ENCODE measurements around the gene PKN2.

Gene PKN2

GRCh38 chr1:88683541-88684481 is at the start of gene PKN2:
TSS of gene PKN2 (plus strand) at chr1:88684273. CDS start at chr1:88684581, 308 bp downstream.
- peak; percentile 98 for DNase-seq (ENCODE audit: extremely low spot score)
- TF ChIP-seq NFRKB (IDR thresholded peaks at IDR 0.05): no peak
- no peak for TF ChIP-seq SP1 (IDR thresholded peaks at IDR 0.05)
- peak; percentile 37; the same call in 1 of the 2 replicates for TF ChIP-seq CTBP1 (IDR thresholded peaks at IDR 0.05; ENCODE audit: borderline replicate concordance)
- TF ChIP-seq BHLHE40 (IDR thresholded peaks at IDR 0.05; ENCODE audit: borderline replicate concordance): no peak
- TF ChIP-seq SUZ12 (IDR thresholded peaks at IDR 0.05): no peak
- no peak for TF ChIP-seq HDGF (IDR thresholded peaks at IDR 0.05; ENCODE audit: borderline replicate concordance)
- TF ChIP-seq FOXM1 (IDR thresholded peaks at IDR 0.05; ENCODE audit: borderline replicate concordance): no peak
- TF ChIP-seq FOXK2 (IDR thresholded peaks at IDR 0.05): no peak
- TF ChIP-seq PKNOX1 (IDR thresholded peaks at IDR 0.05): peak; percentile 86
- no peak for TF ChIP-seq LEF1 (IDR thresholded peaks at IDR 0.05; ENCODE audit: borderline replicate concordance)
- no peak for TF ChIP-seq FOXA1 (IDR thresholded peaks at IDR 0.05)
- no peak for TF ChIP-seq TARDBP (IDR thresholded peaks at IDR 0.05)
- peak; percentile 42 for TF ChIP-seq ELF4 (IDR thresholded peaks at IDR 0.05)
- TF ChIP-seq ZNF384 (IDR thresholded peaks at IDR 0.05): peak; percentile 89
- peak; percentile 30; the same call in 1 of the 2 replicates for TF ChIP-seq L3MBTL2 (conservative IDR thresholded peaks at IDR 0.05)
- TF ChIP-seq ARNT (IDR thresholded peaks at IDR 0.05): no peak
- ChIA-PET CTCF (interaction anchor here (0.7 kb wide), 1 partner anchor 28 kb away, joined by 3 read pairs; no protein-coding TSS in a partner anchor), POLR2A (interaction anchor here (0.5 to 2.8 kb wide), 16 partner anchors 9 to 892 kb away, joined by 3 to 25 read pairs (median 4); no protein-coding TSS in a partner anchor)

GRCh38 chr1:88634538-88634937 is 49.5 kb upstream of the PKN2 start:
- DNase-seq (ENCODE audit: extremely low spot score): no peak
- TF ChIP-seq HDGF (IDR thresholded peaks at IDR 0.05; ENCODE audit: borderline replicate concordance) (no peak), ELF4 (IDR thresholded peaks at IDR 0.05) (no peak), ARNT (IDR thresholded peaks at IDR 0.05) (no peak), ZNF384 (IDR thresholded peaks at IDR 0.05) (no peak), CTBP1 (IDR thresholded peaks at IDR 0.05; ENCODE audit: borderline replicate concordance) (no peak), NFRKB (IDR thresholded peaks at IDR 0.05) (no peak), LEF1 (IDR thresholded peaks at IDR 0.05; ENCODE audit: borderline replicate concordance) (no peak), TARDBP (IDR thresholded peaks at IDR 0.05) (no peak), PKNOX1 (IDR thresholded peaks at IDR 0.05) (no peak), FOXM1 (IDR thresholded peaks at IDR 0.05; ENCODE audit: borderline replicate concordance) (no peak), FOXK2 (IDR thresholded peaks at IDR 0.05) (no peak), BHLHE40 (IDR thresholded peaks at IDR 0.05; ENCODE audit: borderline replicate concordance) (no peak), FOXA1 (IDR thresholded peaks at IDR 0.05) (no peak)
- ChIA-PET CTCF (no interaction called here), POLR2A (no interaction called here)

- DNase-seq (ENCODE audit: extremely low spot score): no peak
- TF ChIP-seq SP1 (IDR thresholded peaks at IDR 0.05): no peak
- no peak for TF ChIP-seq BHLHE40 (IDR thresholded peaks at IDR 0.05; ENCODE audit: borderline replicate concordance)
- ChIA-PET CTCF (no interaction called here), POLR2A (no interaction called here)
These were observed 44.0 kb upstream of the PKN2 start for GRCh38 chr1:88640060-88640459.

GRCh38 chr1:88645886-88646285 is 38.2 kb upstream of the PKN2 start:
- CTCF ChIA-PET: no interaction called here
- POLR2A ChIA-PET: no interaction called here
- TF ChIP-seq SUZ12 (IDR thresholded peaks at IDR 0.05) (no peak), LEF1 (IDR thresholded peaks at IDR 0.05; ENCODE audit: borderline replicate concordance) (no peak), CTBP1 (IDR thresholded peaks at IDR 0.05; ENCODE audit: borderline replicate concordance) (no peak), FOXA1 (IDR thresholded peaks at IDR 0.05) (no peak), PKNOX1 (IDR thresholded peaks at IDR 0.05) (no peak), HDGF (IDR thresholded peaks at IDR 0.05; ENCODE audit: borderline replicate concordance) (no peak), BHLHE40 (IDR thresholded peaks at IDR 0.05; ENCODE audit: borderline replicate concordance) (no peak), ARNT (IDR thresholded peaks at IDR 0.05) (no peak)
- DNase-seq (ENCODE audit: extremely low spot score): no peak

- DNase-seq (ENCODE audit: extremely low spot score): no peak
- TF ChIP-seq ZNF384 (IDR thresholded peaks at IDR 0.05): no peak
- no peak for TF ChIP-seq NFRKB (IDR thresholded peaks at IDR 0.05)
- no peak for TF ChIP-seq TARDBP (IDR thresholded peaks at IDR 0.05)
- TF ChIP-seq FOXM1 (IDR thresholded peaks at IDR 0.05; ENCODE audit: borderline replicate concordance): no peak
- TF ChIP-seq HDGF (IDR thresholded peaks at IDR 0.05; ENCODE audit: borderline replicate concordance): no peak
- no peak for TF ChIP-seq ELF4 (IDR thresholded peaks at IDR 0.05)
- no peak for TF ChIP-seq SP1 (IDR thresholded peaks at IDR 0.05)
- TF ChIP-seq BHLHE40 (IDR thresholded peaks at IDR 0.05; ENCODE audit: borderline replicate concordance): no peak
- TF ChIP-seq L3MBTL2 (conservative IDR thresholded peaks at IDR 0.05): no peak
- TF ChIP-seq LEF1 (IDR thresholded peaks at IDR 0.05; ENCODE audit: borderline replicate concordance): no peak
- TF ChIP-seq PKNOX1 (IDR thresholded peaks at IDR 0.05): no peak
- TF ChIP-seq ARNT (IDR thresholded peaks at IDR 0.05): no peak
- TF ChIP-seq FOXA1 (IDR thresholded peaks at IDR 0.05): no peak
- no peak for TF ChIP-seq SUZ12 (IDR thresholded peaks at IDR 0.05)
- ChIA-PET CTCF (no interaction called here), POLR2A (no interaction called here)
These were observed 37.4 kb upstream of the PKN2 start for GRCh38 chr1:88646476-88647248.
